Measurements from ENCODE around the gene MTFP1. TPM values are rescaled to one million over a fixed set of nuclear protein-coding genes. Genes with fewer than 3 reads are reported as not detected.

Gene MTFP1
- total and polyA plus RNA-seq, 9 of the 15 experiments (the other 6 are each of a cell fraction or from before 2014, with no cell fraction given), result 10.7 to 52.0 (median 30.1) TPM

DNA sequence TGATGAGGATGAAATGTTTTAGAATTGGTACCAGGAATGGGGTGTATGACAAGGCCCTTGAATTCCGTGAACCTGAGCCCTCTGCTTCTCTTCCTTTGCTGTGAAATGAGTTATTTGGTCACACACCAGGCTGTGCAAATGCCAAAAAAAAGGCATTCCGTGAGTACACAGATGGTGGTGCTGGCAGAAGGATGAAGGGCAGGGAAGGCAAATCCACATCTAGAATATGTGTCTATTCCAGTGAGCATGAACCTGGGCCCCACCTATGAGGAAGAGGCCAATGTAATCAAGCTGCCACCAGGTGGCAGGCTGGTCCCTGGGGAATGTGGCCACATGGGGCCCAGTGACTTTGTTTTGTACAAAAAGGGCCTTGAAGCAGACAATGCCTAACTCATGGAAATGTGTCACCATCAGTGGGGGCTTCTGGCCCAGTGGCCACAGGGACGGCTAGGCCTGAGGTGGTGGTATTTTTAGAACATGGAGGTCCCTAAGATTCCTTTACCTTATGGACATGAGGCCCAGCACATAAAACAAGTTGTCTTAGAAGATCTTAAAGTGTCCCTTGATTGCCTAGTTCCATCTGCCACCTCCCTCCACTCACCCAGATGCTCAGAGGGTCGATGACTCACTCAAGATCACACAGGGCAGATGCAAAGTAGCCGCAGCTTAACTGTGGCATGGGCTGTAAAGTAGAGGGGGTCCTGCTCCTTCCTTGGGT, 34.4 kb upstream of the MTFP1 start (continued):
- TF ChIP-seq, protein P1, sequence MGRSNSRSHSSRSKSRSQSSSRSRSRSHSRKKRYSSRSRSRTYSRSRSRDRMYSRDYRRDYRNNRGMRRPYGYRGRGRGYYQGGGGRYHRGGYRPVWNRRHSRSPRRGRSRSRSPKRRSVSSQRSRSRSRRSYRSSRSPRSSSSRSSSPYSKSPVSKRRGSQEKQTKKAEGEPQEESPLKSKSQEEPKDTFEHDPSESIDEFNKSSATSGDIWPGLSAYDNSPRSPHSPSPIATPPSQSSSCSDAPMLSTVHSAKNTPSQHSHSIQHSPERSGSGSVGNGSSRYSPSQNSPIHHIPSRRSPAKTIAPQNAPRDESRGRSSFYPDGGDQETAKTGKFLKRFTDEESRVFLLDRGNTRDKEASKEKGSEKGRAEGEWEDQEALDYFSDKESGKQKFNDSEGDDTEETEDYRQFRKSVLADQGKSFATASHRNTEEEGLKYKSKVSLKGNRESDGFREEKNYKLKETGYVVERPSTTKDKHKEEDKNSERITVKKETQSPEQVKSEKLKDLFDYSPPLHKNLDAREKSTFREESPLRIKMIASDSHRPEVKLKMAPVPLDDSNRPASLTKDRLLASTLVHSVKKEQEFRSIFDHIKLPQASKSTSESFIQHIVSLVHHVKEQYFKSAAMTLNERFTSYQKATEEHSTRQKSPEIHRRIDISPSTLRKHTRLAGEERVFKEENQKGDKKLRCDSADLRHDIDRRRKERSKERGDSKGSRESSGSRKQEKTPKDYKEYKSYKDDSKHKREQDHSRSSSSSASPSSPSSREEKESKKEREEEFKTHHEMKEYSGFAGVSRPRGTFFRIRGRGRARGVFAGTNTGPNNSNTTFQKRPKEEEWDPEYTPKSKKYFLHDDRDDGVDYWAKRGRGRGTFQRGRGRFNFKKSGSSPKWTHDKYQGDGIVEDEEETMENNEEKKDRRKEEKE (IDR thresholded peaks at IDR 0.05; ENCODE audit: borderline replicate concordance in 1 of 2, control insufficient read depth in 1 of 2, low read depth in 2 of 2, low read length in 1 of 2), result no peak
- TF ChIP-seq ZNF140 (CRISPR knock-in tag; IDR thresholded peaks at IDR 0.05) (no peak), ZNF431 (CRISPR knock-in tag; IDR thresholded peaks at IDR 0.05) (no peak), JUND (IDR thresholded peaks at IDR 0.05; ENCODE audit: borderline replicate concordance, low read depth, low read length) (peak; percentile 47; the same call in 1 of the 2 replicates), JUND (tag; IDR thresholded peaks at IDR 0.05; ENCODE audit: borderline replicate concordance, low read depth, low read length) (no peak; the same call in 2 of the 3 replicates), ATF7 (IDR thresholded peaks at IDR 0.05) (peak; percentile 47), RFX1 (IDR thresholded peaks at IDR 0.05) (no peak), HSF4 (CRISPR knock-in tag; IDR thresholded peaks at IDR 0.05; ENCODE audit: borderline replicate concordance) (no peak), FOSL1 (tag; conservative IDR thresholded peaks at IDR 0.05) (peak; percentile 72)
- TF ChIP-seq, protein P2, sequence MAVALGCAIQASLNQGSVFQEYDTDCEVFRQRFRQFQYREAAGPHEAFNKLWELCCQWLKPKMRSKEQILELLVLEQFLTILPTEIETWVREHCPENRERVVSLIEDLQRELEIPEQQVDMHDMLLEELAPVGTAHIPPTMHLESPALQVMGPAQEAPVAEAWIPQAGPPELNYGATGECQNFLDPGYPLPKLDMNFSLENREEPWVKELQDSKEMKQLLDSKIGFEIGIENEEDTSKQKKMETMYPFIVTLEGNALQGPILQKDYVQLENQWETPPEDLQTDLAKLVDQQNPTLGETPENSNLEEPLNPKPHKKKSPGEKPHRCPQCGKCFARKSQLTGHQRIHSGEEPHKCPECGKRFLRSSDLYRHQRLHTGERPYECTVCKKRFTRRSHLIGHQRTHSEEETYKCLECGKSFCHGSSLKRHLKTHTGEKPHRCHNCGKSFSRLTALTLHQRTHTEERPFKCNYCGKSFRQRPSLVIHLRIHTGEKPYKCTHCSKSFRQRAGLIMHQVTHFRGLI (CRISPR knock-in tag; IDR thresholded peaks at IDR 0.05), result no peak
- TF ChIP-seq, protein P3, sequence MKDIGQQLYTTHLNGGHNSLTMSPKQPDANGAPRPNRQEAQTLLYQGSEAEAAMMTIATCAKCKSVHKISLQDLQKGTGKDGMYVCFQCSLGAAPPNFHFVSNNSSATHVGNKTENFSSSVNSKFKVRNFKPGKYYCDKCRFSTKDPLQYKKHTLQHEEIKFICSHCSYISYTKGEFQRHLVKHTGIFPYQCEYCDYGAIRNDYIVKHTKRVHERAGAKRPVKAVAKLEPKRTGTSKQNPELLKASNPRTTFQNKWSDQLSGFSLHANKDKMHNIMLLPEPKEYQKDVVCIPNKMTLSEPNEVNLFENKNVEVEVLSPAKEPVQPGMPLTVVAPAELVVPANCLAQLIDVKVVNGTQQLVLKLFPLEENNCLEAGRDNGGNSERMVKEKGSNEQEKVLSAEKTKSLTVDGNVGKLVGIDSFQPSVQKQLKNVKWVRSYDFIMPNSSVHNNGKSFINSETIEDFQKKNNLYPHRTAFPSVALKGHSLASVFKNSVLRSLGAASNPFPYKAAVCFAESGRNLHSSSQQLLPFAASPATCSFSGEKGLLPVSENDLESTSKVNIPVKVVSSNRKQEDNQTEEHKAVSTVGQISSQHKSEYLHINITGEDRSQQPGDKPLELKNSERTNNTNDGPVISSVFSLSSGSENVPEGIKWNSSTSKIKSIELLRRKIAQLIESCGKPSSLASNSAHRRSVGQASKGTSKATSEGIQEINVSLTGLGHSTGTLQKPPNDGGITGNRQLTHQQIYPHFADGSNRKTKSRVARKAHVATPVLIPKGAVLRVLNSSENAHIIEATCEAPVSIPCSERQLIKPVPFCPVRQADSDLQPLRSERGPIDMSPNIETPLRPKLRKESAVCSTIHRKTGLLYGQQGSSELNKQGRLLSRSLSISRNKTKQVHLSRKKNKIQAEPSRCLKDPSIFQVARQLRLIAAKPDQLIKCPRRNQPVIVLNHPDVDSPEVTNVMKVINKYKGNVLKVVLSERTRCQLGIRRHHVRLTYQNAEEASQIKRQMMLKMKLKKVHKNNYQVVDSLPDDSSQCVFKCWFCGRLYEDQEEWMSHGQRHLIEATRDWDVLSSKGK (CRISPR knock-in tag; IDR thresholded peaks at IDR 0.05), result no peak
- TF ChIP-seq, protein P4, sequence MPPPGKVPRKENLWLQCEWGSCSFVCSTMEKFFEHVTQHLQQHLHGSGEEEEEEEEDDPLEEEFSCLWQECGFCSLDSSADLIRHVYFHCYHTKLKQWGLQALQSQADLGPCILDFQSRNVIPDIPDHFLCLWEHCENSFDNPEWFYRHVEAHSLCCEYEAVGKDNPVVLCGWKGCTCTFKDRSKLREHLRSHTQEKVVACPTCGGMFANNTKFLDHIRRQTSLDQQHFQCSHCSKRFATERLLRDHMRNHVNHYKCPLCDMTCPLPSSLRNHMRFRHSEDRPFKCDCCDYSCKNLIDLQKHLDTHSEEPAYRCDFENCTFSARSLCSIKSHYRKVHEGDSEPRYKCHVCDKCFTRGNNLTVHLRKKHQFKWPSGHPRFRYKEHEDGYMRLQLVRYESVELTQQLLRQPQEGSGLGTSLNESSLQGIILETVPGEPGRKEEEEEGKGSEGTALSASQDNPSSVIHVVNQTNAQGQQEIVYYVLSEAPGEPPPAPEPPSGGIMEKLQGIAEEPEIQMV (tag; conservative IDR thresholded peaks at IDR 0.05; ENCODE audit: low read depth), result no peak
- TF ChIP-seq, protein P5, sequence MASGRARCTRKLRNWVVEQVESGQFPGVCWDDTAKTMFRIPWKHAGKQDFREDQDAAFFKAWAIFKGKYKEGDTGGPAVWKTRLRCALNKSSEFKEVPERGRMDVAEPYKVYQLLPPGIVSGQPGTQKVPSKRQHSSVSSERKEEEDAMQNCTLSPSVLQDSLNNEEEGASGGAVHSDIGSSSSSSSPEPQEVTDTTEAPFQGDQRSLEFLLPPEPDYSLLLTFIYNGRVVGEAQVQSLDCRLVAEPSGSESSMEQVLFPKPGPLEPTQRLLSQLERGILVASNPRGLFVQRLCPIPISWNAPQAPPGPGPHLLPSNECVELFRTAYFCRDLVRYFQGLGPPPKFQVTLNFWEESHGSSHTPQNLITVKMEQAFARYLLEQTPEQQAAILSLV (tag; IDR thresholded peaks at IDR 0.05), result no peak
- TF ChIP-seq, protein P6, sequence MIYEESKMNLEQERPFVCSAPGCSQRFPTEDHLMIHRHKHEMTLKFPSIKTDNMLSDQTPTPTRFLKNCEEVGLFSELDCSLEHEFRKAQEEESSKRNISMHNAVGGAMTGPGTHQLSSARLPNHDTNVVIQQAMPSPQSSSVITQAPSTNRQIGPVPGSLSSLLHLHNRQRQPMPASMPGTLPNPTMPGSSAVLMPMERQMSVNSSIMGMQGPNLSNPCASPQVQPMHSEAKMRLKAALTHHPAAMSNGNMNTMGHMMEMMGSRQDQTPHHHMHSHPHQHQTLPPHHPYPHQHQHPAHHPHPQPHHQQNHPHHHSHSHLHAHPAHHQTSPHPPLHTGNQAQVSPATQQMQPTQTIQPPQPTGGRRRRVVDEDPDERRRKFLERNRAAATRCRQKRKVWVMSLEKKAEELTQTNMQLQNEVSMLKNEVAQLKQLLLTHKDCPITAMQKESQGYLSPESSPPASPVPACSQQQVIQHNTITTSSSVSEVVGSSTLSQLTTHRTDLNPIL (CRISPR knock-in tag; IDR thresholded peaks at IDR 0.05), result no peak
